HEK293T (cell line): ENCODE results near the gene SYNE1.

ENCODE experiments used
- CTCF ChIA-PET: fragments of 350-600 bp; formaldehyde crosslinking; extraction: SDS; loops from one replicate; lab custom pipeline; 2021; ENCODE audit warnings: antibody characterized with exemption, inconsistent platforms; lab: Yijun Ruan, JAX
- POLR2A ChIA-PET: fragments of 350-600 bp; formaldehyde crosslinking; extraction: SDS; loops from one replicate; lab custom pipeline; 2020; ENCODE audit warnings: antibody characterized with exemption, inconsistent platforms; lab: Yijun Ruan, JAX
- DNase-seq: peaks from one replicate; pipeline ENCODE4 v3.0.0; 2012; ENCODE audit warnings: mixed read lengths; ENCODE audit errors: extremely low spot score
- ARNT ChIP-seq: fragments of 450-650 bp; IDR thresholded peaks from 2 replicates; pipeline ENCODE4 v1.6.1; 2017; ENCODE audit warnings: mild to moderate bottlenecking
- BHLHE40 ChIP-seq: fragments of 450-650 bp; IDR thresholded peaks from 2 replicates; pipeline ENCODE4 v1.6.1; 2016; ENCODE audit warnings: mild to moderate bottlenecking, moderate library complexity, borderline replicate concordance
- CTBP1 ChIP-seq: fragments of 450-650 bp; IDR thresholded peaks from 2 replicates; pipeline ENCODE4 v1.6.1; 2016; ENCODE audit warnings: borderline replicate concordance
- ELF4 ChIP-seq: fragments of 450-650 bp; IDR thresholded peaks from 2 replicates; pipeline ENCODE4 v1.6.1; 2017; ENCODE audit warnings: antibody characterized with exemption
- FOXA1 ChIP-seq: fragments of 450-650 bp; IDR thresholded peaks from 2 replicates; pipeline ENCODE4 v1.6.1; 2016; ENCODE audit warnings: mild to moderate bottlenecking
- FOXK2 ChIP-seq: fragments of 450-650 bp; IDR thresholded peaks from 2 replicates; pipeline ENCODE4 v1.6.1; 2016; ENCODE audit warnings: mild to moderate bottlenecking
- FOXM1 ChIP-seq: fragments of 450-650 bp; IDR thresholded peaks from 2 replicates; pipeline ENCODE4 v1.6.1; 2017; ENCODE audit warnings: mild to moderate bottlenecking, borderline replicate concordance
- HDGF ChIP-seq: fragments of 450-650 bp; IDR thresholded peaks from 2 replicates; pipeline ENCODE4 v1.6.1; 2017; ENCODE audit warnings: antibody characterized with exemption, borderline replicate concordance
- L3MBTL2 ChIP-seq: fragments of 450-650 bp; conservative IDR thresholded peaks from 2 replicates; pipeline ENCODE4 v1.6.1; 2016; ENCODE audit warnings: mild to moderate bottlenecking
- LEF1 ChIP-seq: fragments of 450-650 bp; IDR thresholded peaks from 2 replicates; pipeline ENCODE4 v1.6.1; 2017; ENCODE audit warnings: mild to moderate bottlenecking, borderline replicate concordance
- NFRKB ChIP-seq: fragments of 450-650 bp; IDR thresholded peaks from 2 replicates; pipeline ENCODE4 v1.6.1; 2016; ENCODE audit warnings: mild to moderate bottlenecking, moderate library complexity
- PKNOX1 ChIP-seq: fragments of 450-650 bp; IDR thresholded peaks from 2 replicates; pipeline ENCODE4 v1.6.1; 2016
- SP1 ChIP-seq: fragments of 450-650 bp; IDR thresholded peaks from 2 replicates; pipeline ENCODE4 v1.6.1; 2017
- SUZ12 ChIP-seq: fragments of 450-650 bp; IDR thresholded peaks from 2 replicates; pipeline ENCODE4 v1.6.1; 2016; ENCODE audit warnings: mild to moderate bottlenecking
- TARDBP ChIP-seq: fragments of 450-650 bp; IDR thresholded peaks from 2 replicates; pipeline ENCODE4 v1.6.1; 2016
- ZNF384 ChIP-seq: fragments of 450-650 bp; IDR thresholded peaks from 2 replicates; pipeline ENCODE4 v1.6.1; 2016

SYNE1 gene

GRCh38 chr6:152642578-152643375 lies 5.6 kb upstream of the SYNE1 start:
- POLR2A ChIA-PET: no interaction called here
- TF ChIP-seq FOXK2 (no peak), PKNOX1 (no peak)
- peak; percentile 72 for DNase-seq
- CTCF ChIA-PET: interaction anchor here (0.6 to 2.1 kb wide), 5 partner anchors 37 to 322 kb away, joined by 3 to 10 read pairs (median 3); no protein-coding TSS in a partner anchor

GRCh38 chr6:152636609-152637295 lies 410 bp downstream of the SYNE1 start:
- ChIA-PET POLR2A (no interaction called here), CTCF (no interaction called here)
- DNase-seq: peak; percentile 61
- TF ChIP-seq LEF1 (no peak), TARDBP (no peak), SUZ12 (no peak), FOXK2 (no peak), ZNF384 (no peak), ELF4 (no peak), FOXA1 (no peak), ARNT (no peak), SP1 (no peak), PKNOX1 (no peak), FOXM1 (no peak), NFRKB (no peak), BHLHE40 (no peak), L3MBTL2 (no peak; the same call in 1 of the 2 replicates)

GRCh38 chr6:152636021-152636608 lies 1.0 kb downstream of the SYNE1 start:
- TF ChIP-seq PKNOX1 (no peak), FOXM1 (no peak), LEF1 (no peak), SP1 (no peak), ARNT (no peak), L3MBTL2 (no peak), CTBP1 (no peak), SUZ12 (no peak), ELF4 (no peak), ZNF384 (no peak), BHLHE40 (no peak), FOXA1 (no peak)
- CTCF ChIA-PET: no interaction called here
- POLR2A ChIA-PET: no interaction called here
- peak; percentile 20 for DNase-seq

GRCh38 chr6:152634773-152635172 lies 2.4 kb downstream of the SYNE1 start:
- no peak for DNase-seq
- POLR2A ChIA-PET: no interaction called here
- TF ChIP-seq PKNOX1: no peak
- TF ChIP-seq L3MBTL2: no peak
- no peak for TF ChIP-seq ARNT
- CTCF ChIA-PET: no interaction called here

GRCh38 chr6:152632121-152632782 lies 4.9 kb downstream of the SYNE1 start:
- no peak for TF ChIP-seq TARDBP
- no peak for TF ChIP-seq HDGF
- TF ChIP-seq ELF4: no peak
- TF ChIP-seq LEF1: no peak
- TF ChIP-seq PKNOX1: no peak
- TF ChIP-seq SUZ12: no peak
- TF ChIP-seq ZNF384: no peak
- TF ChIP-seq FOXA1: no peak
- no peak for TF ChIP-seq ARNT
- TF ChIP-seq BHLHE40: no peak
- TF ChIP-seq SP1: no peak
- no peak for TF ChIP-seq L3MBTL2
- TF ChIP-seq FOXK2: no peak
- TF ChIP-seq FOXM1: no peak
- no peak for TF ChIP-seq CTBP1
- no peak for TF ChIP-seq NFRKB
- CTCF ChIA-PET: no interaction called here
- no peak for DNase-seq
- POLR2A ChIA-PET: no interaction called here
